ENCODE results near the gene KLHDC8B.

KLHDC8B gene

DNA sequence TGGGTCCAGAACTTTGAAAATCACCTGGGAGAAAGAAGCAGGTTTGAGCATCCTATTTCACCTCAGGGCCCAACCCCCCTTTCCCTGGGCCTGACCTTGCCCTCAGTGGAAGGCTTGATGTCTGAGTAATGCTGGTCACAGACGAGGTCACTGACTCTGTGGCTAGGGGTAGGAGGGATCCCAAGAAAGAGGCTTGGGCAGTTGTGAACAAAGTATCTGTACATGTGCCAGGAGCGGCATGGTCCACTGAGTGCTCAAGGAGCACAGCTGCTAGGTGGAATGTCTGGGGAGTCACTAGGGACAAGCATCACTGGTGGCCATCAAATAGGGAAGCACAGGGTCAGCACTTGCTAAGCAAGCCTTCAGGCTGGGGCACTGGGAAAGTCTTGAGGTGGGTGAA, 12.6 kb upstream of the KLHDC8B start:
- no peak for DNase-seq (ENCODE audit: low read depth in 2 of 2)

DNA sequence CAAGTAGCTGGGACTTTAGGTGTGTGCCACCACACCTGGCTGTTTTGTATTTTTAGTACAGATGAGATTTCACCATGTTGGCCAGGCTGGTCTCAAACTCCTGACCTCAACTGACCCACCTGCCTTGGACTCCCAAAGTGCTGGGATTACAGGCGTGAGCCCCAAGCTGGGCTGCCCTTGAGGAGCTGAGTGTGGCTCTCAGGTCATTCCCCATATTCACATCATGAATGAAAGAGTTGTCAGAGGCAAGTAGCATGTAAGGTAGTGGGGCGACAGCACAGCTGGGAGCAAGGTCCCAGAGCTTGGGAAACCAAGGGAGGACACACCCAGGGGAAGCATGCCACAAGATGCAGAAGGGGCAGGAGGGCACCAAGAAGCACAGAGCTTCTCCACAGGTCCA, 10.2 kb upstream of the KLHDC8B start:
- no peak for DNase-seq (ENCODE audit: low read depth in 2 of 2)

GRCh38 chr3:49161808-49162530, 9.4 kb upstream of the KLHDC8B start:
- DNase-seq (ENCODE audit: low read depth in 2 of 2) = no peak

- no peak for DNase-seq (ENCODE audit: low read depth in 2 of 2)
These were observed 8.5 kb upstream of the KLHDC8B start for GRCh38 chr3:49162751-49163419.

GRCh38 chr3:49163609-49164008, 7.8 kb upstream of the KLHDC8B start:
- DNase-seq (ENCODE audit: low read depth in 2 of 2) = no peak

- DNase-seq (ENCODE audit: low read depth in 2 of 2) = no peak
These were observed 6.2 kb upstream of the KLHDC8B start for GRCh38 chr3:49164983-49165720.

DNA sequence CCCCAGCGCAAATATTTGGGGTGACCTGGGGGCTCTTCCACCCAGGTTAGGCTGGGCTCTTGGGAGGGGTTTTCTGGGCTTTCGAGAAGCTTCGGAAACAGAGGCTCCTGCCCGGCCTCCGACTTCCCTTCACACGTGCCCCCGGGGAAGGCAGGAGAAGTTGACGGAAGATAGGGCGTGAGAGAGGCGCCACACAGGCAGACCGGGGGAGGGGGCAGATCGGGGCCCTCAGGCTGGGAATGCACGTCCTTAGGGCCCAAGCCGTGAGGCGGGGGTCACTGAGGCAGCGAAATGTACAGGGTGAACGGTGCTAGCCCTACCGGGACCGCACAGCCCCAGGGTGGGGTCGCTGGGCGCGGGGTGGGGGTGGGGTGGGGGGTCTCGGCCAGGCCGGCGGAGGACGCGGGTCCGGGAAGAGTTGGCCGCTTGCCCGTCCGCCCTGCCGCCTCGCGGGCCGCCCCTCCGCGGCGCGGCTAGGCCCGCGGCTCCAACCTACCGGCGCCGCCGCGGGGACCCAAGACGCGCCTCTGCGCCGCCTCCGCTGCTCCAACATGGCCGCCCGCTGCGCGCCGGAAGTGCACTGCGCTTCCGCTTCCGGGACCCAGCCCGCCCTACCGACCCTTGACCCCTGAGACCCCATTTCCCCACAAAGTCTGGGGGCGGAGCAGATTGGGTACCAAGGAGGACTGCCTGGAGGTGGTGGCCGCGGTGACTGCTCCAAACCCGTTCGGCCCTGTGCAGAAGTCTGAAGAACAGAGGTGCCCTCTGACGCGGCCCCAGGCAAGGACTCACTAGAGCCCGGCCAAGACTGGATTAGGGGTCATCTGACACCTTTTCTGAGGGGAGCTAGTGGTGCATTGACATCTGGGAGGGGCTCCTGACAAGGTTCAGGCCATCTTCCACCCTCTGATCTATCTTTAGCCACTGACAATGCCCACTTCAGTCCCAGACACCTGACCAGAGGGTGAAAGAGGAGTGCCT, 5.3 kb upstream of the KLHDC8B start, which contains the start of gene CCDC71:
CCDC71 (minus strand) TSS at position 561 of the 981 bp plus-strand sequence. CDS start 2,123 bp downstream, outside the sequence.
- DNase-seq (ENCODE audit: low read depth in 2 of 2) = peak; percentile 63 to 77

GRCh38 chr3:49166752-49167556, 4.4 kb upstream of the KLHDC8B start:
- no peak for DNase-seq (ENCODE audit: low read depth in 2 of 2)

GRCh38 chr3:49170744-49171118, 667 bp upstream of the KLHDC8B start:
- no peak for DNase-seq (ENCODE audit: low read depth in 2 of 2)

DNA sequence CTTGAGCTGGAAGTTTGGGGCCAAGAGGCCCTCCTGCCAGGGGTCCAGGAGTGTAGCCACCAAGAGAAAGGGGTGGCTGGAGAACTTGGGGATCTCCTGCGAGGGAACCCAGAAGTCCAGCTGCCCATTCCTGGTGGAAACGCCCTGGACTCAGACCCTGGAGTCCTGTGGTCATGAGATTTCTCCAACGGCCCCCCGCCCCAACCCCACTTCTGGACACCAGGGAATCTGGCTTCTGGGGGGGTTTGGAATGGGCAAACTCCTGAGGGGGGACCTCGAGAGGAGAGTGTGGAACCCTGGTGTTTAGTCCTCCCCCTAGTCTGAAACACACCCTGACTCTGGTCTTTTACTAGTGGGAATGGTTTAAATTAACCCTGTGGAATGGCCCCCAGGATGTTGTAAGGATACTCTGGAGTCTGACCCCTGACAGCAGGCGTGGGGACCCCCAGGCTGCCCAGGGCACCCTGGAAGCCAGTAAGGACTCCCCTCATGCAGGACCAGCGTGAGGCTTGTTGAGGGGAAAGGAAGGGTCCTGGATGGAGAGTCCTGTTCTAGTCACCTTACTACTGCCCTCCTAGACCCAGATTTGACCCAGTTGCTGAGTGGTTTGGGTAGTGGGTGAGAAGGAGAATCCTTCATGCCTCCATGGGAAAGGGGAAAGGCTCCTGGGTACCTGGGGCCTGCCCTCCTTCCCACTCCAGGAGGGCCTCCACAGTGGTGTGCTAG, 540 bp downstream of the KLHDC8B start:
- no peak for DNase-seq (ENCODE audit: low read depth in 2 of 2)

DNA sequence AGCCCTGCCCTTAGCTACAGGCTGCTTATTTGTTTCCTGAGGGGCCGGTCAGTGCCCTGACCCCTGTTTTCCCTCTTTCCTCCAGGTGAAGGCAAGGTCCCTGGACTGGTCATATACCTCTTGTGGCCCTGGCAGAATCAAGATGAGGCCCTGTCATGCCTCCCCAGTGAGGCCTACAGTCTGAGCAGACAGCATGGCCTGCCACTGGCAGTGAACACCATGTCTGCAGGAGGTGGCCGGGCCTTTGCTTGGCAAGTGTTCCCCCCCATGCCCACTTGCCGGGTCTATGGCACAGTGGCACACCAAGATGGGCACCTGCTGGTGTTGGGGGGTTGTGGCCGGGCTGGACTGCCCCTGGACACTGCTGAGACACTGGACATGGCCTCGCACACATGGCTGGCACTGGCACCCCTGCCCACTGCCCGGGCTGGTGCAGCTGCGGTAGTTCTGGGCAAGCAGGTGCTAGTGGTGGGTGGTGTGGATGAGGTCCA, 1.2 kb downstream of the KLHDC8B start:
- DNase-seq (ENCODE audit: low read depth in 2 of 2) = no peak

DNA sequence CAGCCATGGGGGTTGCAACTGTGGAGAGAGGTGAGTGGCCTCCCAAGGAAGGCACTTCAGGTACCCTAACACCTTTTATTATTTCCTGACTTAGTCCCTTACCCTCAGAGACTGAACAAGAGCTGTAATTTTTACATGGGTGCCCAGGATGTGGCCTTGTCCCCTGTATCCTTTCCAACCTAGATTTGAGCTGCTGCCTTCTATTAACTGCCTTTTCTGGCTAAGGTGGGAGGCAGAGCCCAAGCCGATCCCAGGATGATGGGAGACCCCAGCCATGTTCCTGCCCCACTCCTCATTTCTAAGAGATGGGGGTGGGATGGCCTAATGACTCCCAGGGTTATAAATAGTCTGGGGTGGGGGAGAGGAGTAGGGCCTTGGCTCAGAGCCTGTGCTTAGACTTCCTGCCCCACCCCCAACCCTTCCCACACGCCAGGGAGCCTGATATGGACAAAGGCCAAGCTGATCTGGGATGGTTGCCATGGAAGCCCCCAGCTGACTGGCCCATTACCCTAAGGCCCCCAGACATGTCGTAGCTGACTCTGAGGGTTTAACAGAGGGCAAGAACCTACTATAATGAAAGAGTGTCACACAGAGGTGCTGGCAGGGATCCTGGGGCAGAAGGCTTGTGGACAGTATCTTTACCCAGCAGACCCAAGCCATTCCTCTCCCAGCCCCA, 1.9 kb downstream of the KLHDC8B start:
- no peak for DNase-seq (ENCODE audit: low read depth in 2 of 2)

DNA sequence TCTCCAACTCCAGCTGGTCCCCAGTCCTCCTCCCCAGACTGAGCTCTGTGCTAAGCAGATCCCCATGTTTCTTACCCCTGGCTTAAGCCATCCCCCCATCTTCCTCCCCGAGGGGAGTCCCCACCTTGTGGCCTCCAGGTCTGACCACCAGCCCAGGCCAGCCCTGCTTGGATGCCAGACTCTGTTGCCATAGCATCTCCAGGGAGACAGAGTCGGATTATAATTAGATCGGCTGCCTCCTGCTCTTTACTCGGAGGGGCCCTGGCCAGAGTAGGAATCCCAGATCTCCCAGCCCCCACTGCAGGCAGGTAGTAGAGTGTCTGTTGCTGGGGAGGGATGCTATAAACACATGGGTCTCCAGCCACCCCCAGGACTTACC, 2.4 kb downstream of the KLHDC8B start:
- no peak for DNase-seq (ENCODE audit: low read depth in 2 of 2)

DNA sequence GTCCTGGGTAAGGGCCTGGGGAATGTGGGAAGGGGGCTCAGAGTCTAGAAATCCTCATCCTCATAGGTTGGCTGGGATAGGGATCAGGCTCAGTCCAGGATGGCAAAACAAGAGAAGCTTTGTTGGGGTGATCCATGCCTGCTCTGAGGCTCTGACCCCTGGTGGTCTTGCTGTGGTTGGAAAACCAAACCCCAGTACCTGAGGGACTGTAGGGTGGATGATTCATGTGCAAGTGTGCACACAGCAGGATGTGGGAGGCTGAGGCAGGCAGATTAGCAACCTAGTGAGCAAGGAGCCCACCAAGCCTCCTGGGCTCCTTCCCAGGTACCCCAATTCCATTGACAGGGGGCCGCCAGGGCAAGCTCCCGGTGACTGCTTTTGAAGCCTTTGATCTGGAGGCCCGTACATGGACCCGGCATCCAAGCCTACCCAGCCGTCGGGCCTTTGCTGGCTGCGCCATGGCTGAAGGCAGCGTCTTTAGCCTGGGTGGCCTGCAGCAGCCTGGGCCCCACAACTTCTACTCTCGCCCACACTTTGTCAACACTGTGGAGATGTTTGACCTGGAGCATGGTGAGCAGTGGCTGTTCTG, 3.1 kb downstream of the KLHDC8B start:
- no peak for DNase-seq (ENCODE audit: low read depth in 2 of 2)

DNA sequence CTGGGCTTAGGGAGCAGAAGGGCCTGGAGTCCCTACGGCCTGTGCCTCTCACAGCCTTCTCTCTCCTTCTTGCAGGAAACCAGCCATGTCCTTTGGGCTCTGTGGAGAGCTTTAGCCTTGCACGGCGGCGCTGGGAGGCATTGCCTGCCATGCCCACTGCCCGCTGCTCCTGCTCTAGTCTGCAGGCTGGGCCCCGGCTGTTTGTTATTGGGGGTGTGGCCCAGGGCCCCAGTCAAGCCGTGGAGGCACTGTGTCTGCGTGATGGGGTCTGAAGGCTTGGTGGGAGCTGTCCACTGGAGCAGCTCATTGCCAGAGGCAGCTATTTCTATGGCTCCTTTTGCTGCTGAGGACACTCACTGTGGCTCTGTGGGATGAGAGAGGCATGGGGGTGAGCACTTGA, 4.1 kb downstream of the KLHDC8B start:
- DNase-seq (ENCODE audit: low read depth in 2 of 2) = no peak

GRCh38 chr3:49177073-49177472, 5.7 kb downstream of the KLHDC8B start:
- no peak for DNase-seq (ENCODE audit: low read depth in 2 of 2)

GRCh38 chr3:49180116-49180515, 8.7 kb downstream of the KLHDC8B start:
- DNase-seq (ENCODE audit: low read depth in 2 of 2) = no peak

DNA sequence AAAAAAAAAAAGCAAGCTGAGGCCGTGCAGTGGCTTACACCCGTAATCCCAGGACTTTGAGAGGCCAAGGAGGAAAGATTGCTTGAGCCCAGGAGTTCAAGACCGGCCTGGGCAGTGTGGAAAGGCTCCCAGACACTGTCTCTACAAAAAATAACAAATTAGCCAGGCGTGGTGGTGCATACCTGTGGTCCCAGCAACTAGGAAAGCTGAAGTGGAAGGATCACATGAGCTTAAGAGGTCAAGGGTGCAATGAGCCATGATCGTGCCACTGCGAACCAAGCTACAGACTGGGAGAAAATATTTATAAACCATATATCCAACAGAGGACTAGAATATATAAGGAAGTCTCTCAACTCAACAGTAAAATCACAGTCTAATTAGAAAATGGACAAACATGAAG, 10.0 kb downstream of the KLHDC8B start:
- DNase-seq (ENCODE audit: low read depth in 2 of 2) = no peak

DNA sequence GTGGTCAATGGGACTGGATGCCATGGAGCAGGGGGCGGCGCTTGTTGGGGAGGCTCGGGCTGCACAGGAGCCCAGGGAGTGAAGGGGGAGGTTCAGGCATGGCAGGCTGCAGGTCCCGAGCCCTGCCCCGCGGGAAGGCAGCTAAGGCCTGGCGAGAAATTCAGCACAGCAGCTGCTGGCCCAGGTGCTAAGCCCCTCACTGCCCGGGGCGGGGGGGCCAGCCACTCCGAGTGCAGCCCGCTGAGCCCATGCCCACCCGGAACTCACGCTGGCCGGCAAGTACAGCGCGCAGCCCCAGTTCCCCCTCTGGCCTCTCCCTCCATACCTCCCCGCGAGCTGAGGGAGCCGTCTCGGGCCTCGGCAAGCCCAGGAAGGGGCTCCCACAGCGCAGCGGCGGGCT, 11.3 kb downstream of the KLHDC8B start:
- no peak for DNase-seq (ENCODE audit: low read depth in 2 of 2)

Data from stimulated activated CD4-positive, alpha-beta T cell treated with anti-CD3 and anti-CD28 coated beads, Interleukin-15, amount 100 ng/mL, for 48 hours (primary cell).